22Rv1 (cell line): Measurements from ENCODE around the gene GRIFIN.

Experiments used
- CTCF ChIP-seq: fragments of 450-650 bp; IDR thresholded peaks from 2 replicates; pipeline ENCODE4 v1.5.1; 2017; ENCODE audit warnings: mild to moderate bottlenecking
- ZFX ChIP-seq: fragments of 450-650 bp; IDR thresholded peaks from 2 replicates; pipeline ENCODE4 v1.6.1; 2017; ENCODE audit warnings: antibody characterized with exemption, borderline replicate concordance

GRCh38 chr7:2524808-2525657 is 48.8 kb upstream of the GRIFIN start:
- TF ChIP-seq CTCF (no peak), ZFX (no peak)
